CD4-positive, alpha-beta memory T cell (primary cell): ENCODE results near the gene RTL10. TPM values are rescaled to one million over a fixed set of nuclear protein-coding genes. Genes with fewer than 3 reads are reported as not detected.
"Not testable (repeated sequence)": the region's sequence is repeated elsewhere in the genome, so short reads cannot be mapped to it uniquely, and the experiment has no call there.

Source experiments
- CTCF ChIA-PET: fragments of 350-600 bp; sonication (Branson Sonifier 250); formaldehyde crosslinking; loops from one replicate; lab custom pipeline; 2021; ENCODE audit warnings: inconsistent platforms; ENCODE audit not compliant: partially characterized antibody; lab: Charles Lee
- POLR2A ChIA-PET: fragments of 350-600 bp; sonication (Branson Sonifier 250); formaldehyde crosslinking; loops from one replicate; lab custom pipeline; 2021; ENCODE audit not compliant: partially characterized antibody; lab: Charles Lee
- DNase-seq, 5 donors: peaks; one replicate each; pipeline versions ENCODE4 v3.0.0 to v3.0.0-alpha.2; 2020 to 2022; ENCODE audit warnings: mixed read lengths in 1 of 5
- H3K27ac ChIP-seq: one replicate; pipeline ENCODE4 v1.7.0; 2013; ENCODE audit warnings: low read depth, low read length
- H3K27me3 ChIP-seq: 2 replicates; pipeline ENCODE4 v1.7.0; 2013; ENCODE audit warnings: mild to moderate bottlenecking, low read length, moderate library complexity; ENCODE audit not compliant: insufficient read depth
- H3K36me3 ChIP-seq: 2 replicates; pipeline ENCODE4 v1.7.0; 2013; ENCODE audit warnings: mild to moderate bottlenecking, low read length, moderate library complexity; ENCODE audit not compliant: insufficient read depth
- H3K4me1 ChIP-seq: 2 replicates; pipeline ENCODE4 v1.7.0; 2013; ENCODE audit warnings: mild to moderate bottlenecking, low read length, moderate library complexity; ENCODE audit not compliant: insufficient read depth
- H3K4me3 ChIP-seq, 2 donors: one replicate each; pipeline ENCODE4 v1.7.0; 2013; ENCODE audit warnings: low read length in 2 of 2, mild to moderate bottlenecking in 1 of 2
- H3K9me3 ChIP-seq, 2 donors: one replicate each; pipeline ENCODE4 v1.7.0; 2013; ENCODE audit warnings: low read length in 2 of 2, control low read depth in 1 of 2; ENCODE audit not compliant: control insufficient read depth in 1 of 2
- H3K27ac Mint-ChIP-seq, 7 donors: one replicate each; pipeline ENCODE4 v1.8.0; 2020 to 2021; ENCODE audit warnings: mixed read lengths in 7 of 7, mild to moderate bottlenecking in 6 of 7, inconsistent platforms in 3 of 7, moderate library complexity in 3 of 7
- H3K27me3 Mint-ChIP-seq, 2 donors: one replicate each; pipeline ENCODE4 v1.8.0; 2020 to 2021; ENCODE audit warnings: mixed read lengths in 2 of 2
- H3K36me3 Mint-ChIP-seq, 2 donors: one replicate each; pipeline ENCODE4 v1.8.0; 2020 to 2021; ENCODE audit warnings: mixed read lengths in 2 of 2, inconsistent platforms in 1 of 2, mild to moderate bottlenecking in 1 of 2
- H3K4me1 Mint-ChIP-seq, 4 donors: one replicate each; pipeline ENCODE4 v1.8.0; 2020 to 2021; ENCODE audit warnings: mixed read lengths in 4 of 4, mild to moderate bottlenecking in 1 of 4
- H3K4me3 Mint-ChIP-seq, 8 donors: one replicate each; pipeline ENCODE4 v1.8.0; 2020 to 2021; ENCODE audit warnings: mixed read lengths in 8 of 8, mild to moderate bottlenecking in 7 of 8, moderate library complexity in 6 of 8, inconsistent platforms in 3 of 8
- H3K9me3 Mint-ChIP-seq, 8 donors: one replicate each; pipeline ENCODE4 v1.8.0; 2020 to 2021; ENCODE audit warnings: mixed read lengths in 8 of 8, mild to moderate bottlenecking in 5 of 8, inconsistent platforms in 3 of 8, moderate library complexity in 1 of 8
- intact Hi-C: fragments of 100-400 bp; cut with micrococcal nuclease; formaldehyde crosslinking; loops from one replicate; pipeline ENCODE4 v1.15.1; 2023
- polyA plus RNA-seq, 2 donors: library from polyadenylated mRNA; unstranded; fragments of 300-500 nt; fragmentation: Illumina TruSeq; gene quantifications; one replicate each; pipeline ENCODE4 v1.2.3, GENCODE V29; 2021
- total RNA-seq, 2 experiments: library from RNA; stranded (reverse); gene quantifications; one replicate each; pipeline ENCODE4 v1.2.3, GENCODE V29; 2021

Gene RTL10
- total and polyA plus RNA-seq, 4 experiments from 2014 or later, result 4.3 to 27.6 (median 20.0) TPM

DNA sequence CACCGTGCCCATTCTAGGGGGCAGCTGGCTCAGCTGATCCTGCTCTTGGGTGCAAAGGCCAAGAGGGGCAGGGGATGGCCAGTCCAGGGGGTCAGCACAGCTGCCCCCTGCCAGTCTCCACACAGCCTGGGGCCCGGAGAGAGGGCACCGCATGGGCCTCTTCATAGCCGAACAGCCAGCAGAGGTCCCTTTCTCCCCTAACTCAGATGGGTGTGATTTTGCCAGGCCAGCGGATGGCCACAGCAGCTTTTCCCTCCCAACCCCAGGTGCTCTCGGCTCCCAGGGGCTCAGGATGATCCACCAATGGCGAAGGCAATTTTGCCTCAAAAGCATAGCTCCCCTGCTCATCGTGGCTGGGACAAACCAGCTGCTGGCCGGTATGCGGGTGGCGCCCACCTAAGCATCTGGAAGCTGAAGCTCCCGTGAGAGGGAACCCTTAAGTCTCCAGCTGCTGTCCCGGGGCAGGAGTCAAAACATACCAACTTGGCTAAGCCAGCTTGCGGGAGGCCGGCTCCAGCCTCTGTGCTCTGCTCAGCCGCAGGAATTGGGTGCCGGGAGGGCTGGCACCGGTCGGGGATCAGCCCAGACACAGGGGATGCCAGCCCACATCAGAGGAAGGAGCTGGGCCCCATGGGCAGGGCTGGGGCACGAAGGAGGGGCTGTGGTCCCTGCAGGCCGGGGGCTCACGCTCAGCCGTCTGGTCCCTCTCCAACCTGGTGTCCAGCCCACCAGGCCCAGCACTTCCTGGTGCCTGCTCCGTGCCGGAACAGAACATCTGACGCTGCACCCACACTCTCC lies 30.5 kb upstream of the RTL10 start:
- CTCF ChIA-PET, result interaction anchor here (0.9 to 1.9 kb wide), 4 partner anchors 10 to 129 kb away, joined by 3 to 6 read pairs (median 4); no protein-coding TSS in a partner anchor
- intact Hi-C loops, result no loop called here
- no peak for DNase-seq
- H3K27me3 Mint-ChIP-seq, result no peaks in the 10 kb centered on the region
- peaks cover 0 to 2% of the 10 kb centered on the region in 2 donors for H3K36me3 Mint-ChIP-seq
- no peaks in the 10 kb centered on the region for H3K27me3 ChIP-seq
- H3K9me3 ChIP-seq, result no peaks in the 10 kb centered on the region
- peaks cover 44% of the 10 kb centered on the region for H3K4me1 ChIP-seq
- H3K4me3 ChIP-seq, result no peak overlapping the region
- H3K27ac Mint-ChIP-seq, result peak overlapping the region; percentile 82 to 95 (median 91)
- POLR2A ChIA-PET, result interaction anchor here (0.6 to 4.3 kb wide), 4 partner anchors 9 to 30 kb away, joined by 3 to 38 read pairs (median 10); partner anchors contain the start of genes GNB1L and RTL10
- no peaks in the 10 kb centered on the region for H3K36me3 ChIP-seq
- peak overlapping the region in 4 of 8 donors; percentile 3 to 64 (median 47) for H3K4me3 Mint-ChIP-seq
- H3K4me1 Mint-ChIP-seq, result peaks cover 15 to 40% (median 27%) of the 10 kb centered on the region in 4 donors
- H3K9me3 Mint-ChIP-seq, result no peaks in the 10 kb centered on the region
- peak overlapping the region; percentile 38 for H3K27ac ChIP-seq

DNA sequence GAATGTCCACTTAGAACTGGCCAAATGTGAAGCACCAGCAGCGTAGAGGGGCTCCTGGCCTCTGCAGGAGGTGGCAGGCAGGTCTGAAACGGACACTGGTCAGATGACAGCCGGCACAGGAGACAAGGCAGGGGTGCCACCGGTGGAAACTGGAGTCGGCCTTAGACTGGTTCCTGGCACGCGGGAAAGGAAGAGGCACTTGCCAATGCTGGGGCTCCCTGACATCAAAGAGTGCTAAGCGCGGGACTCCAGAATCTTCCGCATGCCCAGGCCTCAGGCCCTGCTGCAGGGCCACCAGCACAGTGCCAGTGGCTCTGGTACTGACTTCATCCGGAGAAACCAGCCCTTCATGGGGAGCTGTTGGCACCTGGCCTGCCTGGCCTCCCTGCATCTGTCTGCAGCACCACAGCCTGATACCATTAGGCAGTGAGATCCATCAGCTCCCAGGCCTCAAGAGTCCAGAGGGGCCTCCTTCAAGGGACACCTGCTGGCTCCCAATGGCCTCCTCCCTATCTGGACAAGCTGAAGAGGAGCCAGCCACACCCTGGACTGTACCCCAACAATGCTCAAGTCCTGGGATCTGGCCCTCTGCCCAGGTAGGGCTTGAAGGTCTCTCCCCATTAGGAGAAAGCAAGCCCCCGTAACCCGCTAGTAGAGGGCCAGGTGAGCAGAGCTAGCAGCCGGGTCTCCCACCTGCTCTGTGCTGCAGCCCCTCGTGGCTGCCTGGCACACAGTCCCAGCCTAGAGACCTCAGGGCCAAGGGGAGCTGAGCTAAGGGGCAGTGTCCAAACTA lies 29.7 kb upstream of the RTL10 start:
- Mint-ChIP-seq H3K9me3 (no peaks in the 10 kb centered on the region), H3K4me1 (peaks cover 14 to 35% (median 21%) of the 10 kb centered on the region in 4 donors), H3K36me3 (peaks cover 0 to 2% of the 10 kb centered on the region in 2 donors), H3K27ac (peak overlapping the region in 2 of 7 donors; percentile 22 to 30), H3K27me3 (no peaks in the 10 kb centered on the region), H3K4me3 (no peak overlapping the region)
- H3K27ac ChIP-seq, result no peak overlapping the region
- CTCF ChIA-PET, result interaction anchor here (1.3 to 1.9 kb wide), 3 partner anchors 9 to 26 kb away, joined by 4 to 6 read pairs (median 5); no protein-coding TSS in a partner anchor
- no peaks in the 10 kb centered on the region for H3K36me3 ChIP-seq
- peaks cover 37% of the 10 kb centered on the region for H3K4me1 ChIP-seq
- H3K4me3 ChIP-seq, result no peak overlapping the region
- no peak for DNase-seq
- no peaks in the 10 kb centered on the region for H3K9me3 ChIP-seq
- H3K27me3 ChIP-seq, result no peaks in the 10 kb centered on the region
- intact Hi-C loops, result no loop called here
- POLR2A ChIA-PET, result interaction anchor here (0.6 to 4.3 kb wide), 4 partner anchors 10 to 29 kb away, joined by 3 to 38 read pairs (median 10); partner anchors contain the start of genes GNB1L and RTL10

DNA sequence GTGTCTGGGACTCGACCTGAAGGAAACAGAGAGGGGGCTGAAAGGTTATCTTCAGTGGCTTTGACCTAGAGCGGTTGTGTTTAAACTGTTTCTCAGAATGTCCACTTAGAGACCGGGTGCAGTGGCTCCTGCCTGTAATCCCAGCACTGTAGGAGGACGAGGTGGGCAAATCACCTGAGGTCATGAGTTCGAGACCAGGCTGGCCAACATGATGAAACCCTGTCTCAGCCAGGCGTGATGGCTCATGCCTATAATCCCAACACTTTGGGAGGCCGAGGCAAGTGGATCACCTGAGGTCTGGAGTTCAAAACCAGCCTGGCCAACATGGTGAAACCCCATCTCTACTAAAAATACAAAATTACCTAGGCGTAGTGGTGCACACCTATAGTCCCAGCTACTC lies 28.8 kb upstream of the RTL10 start:
- POLR2A ChIA-PET, H3K4me3 Mint-ChIP-seq, CTCF ChIA-PET, H3K4me3 ChIP-seq, H3K27ac ChIP-seq, H3K27me3 Mint-ChIP-seq, H3K9me3 Mint-ChIP-seq, H3K36me3 ChIP-seq, H3K9me3 ChIP-seq, DNase-seq, H3K27me3 ChIP-seq, intact Hi-C loops, H3K36me3 Mint-ChIP-seq: not testable (repeated sequence)
- H3K27ac Mint-ChIP-seq, result peak overlapping the region in 1 of 7 donors; percentile 47
- H3K4me1 ChIP-seq, result peaks cover 37% of the 10 kb centered on the region
- peaks cover 14 to 35% (median 21%) of the 10 kb centered on the region in 4 donors for H3K4me1 Mint-ChIP-seq

DNA sequence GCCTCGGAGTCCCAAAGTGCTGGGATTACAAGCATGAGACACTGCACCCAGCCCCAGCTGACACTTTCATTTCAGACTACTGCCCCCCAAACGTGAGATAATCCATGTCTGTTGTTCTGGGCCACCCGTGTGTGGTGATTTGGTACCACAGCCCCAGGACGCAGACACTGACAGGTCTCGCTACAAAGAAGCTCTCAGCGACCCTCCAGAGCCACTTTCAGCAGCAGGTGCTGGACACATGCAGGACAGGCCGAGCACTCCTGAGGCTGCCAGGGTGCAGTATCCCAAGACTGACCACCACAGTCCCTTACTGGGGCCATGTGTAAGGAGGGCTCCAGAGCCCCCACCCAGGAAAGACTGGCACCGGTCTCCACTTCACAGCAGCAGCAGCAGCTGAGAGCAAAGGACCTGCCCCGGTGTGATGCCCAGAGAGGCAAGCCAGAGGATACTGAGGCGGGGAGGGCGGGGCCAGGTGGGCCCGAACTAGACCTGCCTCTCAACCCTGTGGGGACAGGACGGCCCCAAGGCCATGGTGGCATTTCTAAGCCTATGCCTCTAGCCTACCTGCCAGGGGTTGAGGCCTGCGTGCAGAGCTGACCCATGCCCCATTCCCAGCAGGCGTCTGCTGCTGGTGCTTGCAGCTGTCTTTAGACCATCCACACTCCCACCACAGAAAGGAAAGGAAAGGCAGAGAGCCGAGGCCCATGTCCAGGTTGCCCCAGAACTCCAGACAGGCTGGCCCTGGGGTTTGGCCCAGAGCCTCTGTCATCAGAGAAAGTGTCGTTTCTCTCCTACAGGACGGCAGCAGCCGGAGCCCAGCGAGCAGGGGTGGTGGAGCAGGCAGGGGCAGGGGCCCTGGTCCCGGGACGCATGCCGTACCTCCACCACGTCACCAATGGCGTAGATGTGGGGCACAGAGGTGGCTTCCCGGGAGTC lies 28.0 kb upstream of the RTL10 start:
- Histone ChIP-seq H3K4me3 (no peak overlapping the region), H3K9me3 (no peaks in the 10 kb centered on the region), H3K4me1 (peaks cover 32% of the 10 kb centered on the region), H3K27me3 (no peaks in the 10 kb centered on the region), H3K27ac (no peak overlapping the region), H3K36me3 (no peaks in the 10 kb centered on the region)
- Mint-ChIP-seq H3K9me3 (no peaks in the 10 kb centered on the region), H3K4me3 (no peak overlapping the region), H3K27ac (peak overlapping the region in 2 of 7 donors; percentile 60 to 82), H3K27me3 (no peaks in the 10 kb centered on the region), H3K36me3 (peaks cover 0 to 2% of the 10 kb centered on the region in 2 donors), H3K4me1 (peaks cover 14 to 28% (median 21%) of the 10 kb centered on the region in 4 donors)
- no peak for DNase-seq
- ChIA-PET CTCF (no interaction called here), POLR2A (no interaction called here)
- intact Hi-C loops, result no loop called here

DNA sequence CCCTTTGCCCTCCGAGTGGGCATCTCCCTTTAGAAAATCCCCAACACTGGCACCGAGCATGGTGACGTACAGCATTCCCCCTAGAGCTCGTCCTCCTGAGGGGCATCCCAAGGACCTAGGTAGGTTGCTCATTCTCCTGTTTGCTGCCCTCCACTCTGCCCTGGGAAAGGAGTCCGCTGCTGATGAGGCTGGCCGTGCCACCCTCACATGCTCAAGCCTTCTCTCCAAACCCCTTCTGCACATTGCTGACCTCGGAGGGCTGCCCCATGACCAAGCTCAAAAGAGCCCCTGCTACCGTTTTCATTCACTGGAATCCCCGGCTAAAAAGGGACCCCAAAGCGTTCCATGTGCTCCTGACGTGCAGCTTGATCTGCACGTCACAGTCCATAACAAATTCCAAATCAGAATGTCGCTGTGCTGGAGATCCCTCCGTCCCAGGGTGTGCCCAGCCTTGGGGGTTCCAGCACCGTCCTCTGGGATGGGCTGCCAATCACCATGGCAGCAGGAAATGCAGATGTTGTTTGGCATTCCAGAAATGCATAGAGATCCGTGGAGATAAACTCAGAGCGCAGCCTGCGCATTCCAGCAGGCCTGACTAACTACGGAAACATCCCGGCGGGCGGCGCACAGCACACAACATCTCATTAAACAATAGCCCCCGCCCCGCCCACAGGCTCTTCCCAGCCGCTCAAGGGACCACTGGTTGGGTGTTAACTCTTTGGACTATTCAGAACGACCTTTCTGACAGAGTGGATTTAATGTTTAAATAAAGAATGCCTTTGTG lies 26.3 kb upstream of the RTL10 start:
- no peaks in the 10 kb centered on the region for H3K36me3 ChIP-seq
- ChIA-PET CTCF (no interaction called here), POLR2A (interaction anchor here (0.9 to 1.0 kb wide), 2 partner anchors 11 to 16 kb away, joined by 3 to 4 read pairs; no protein-coding TSS in a partner anchor)
- H3K4me1 ChIP-seq, result peaks cover 15% of the 10 kb centered on the region
- Mint-ChIP-seq H3K27me3 (no peaks in the 10 kb centered on the region), H3K4me3 (no peak overlapping the region), H3K27ac (peak overlapping the region in 1 of 7 donors; percentile 36), H3K4me1 (peaks cover 4 to 10% (median 6%) of the 10 kb centered on the region in 4 donors), H3K36me3 (no peaks in the 10 kb centered on the region), H3K9me3 (no peaks in the 10 kb centered on the region)
- intact Hi-C loops, result no loop called here
- no peak for DNase-seq
- H3K27ac ChIP-seq, result no peak overlapping the region
- no peak overlapping the region for H3K4me3 ChIP-seq
- H3K9me3 ChIP-seq, result no peaks in the 10 kb centered on the region
- H3K27me3 ChIP-seq, result no peaks in the 10 kb centered on the region
